Measurements from ENCODE around the gene DNAH3.
"Not testable (repeated sequence)": the region's sequence is repeated elsewhere in the genome, so short reads cannot be mapped to it uniquely, and the experiment has no call there.

DNAH3 gene

DNA sequence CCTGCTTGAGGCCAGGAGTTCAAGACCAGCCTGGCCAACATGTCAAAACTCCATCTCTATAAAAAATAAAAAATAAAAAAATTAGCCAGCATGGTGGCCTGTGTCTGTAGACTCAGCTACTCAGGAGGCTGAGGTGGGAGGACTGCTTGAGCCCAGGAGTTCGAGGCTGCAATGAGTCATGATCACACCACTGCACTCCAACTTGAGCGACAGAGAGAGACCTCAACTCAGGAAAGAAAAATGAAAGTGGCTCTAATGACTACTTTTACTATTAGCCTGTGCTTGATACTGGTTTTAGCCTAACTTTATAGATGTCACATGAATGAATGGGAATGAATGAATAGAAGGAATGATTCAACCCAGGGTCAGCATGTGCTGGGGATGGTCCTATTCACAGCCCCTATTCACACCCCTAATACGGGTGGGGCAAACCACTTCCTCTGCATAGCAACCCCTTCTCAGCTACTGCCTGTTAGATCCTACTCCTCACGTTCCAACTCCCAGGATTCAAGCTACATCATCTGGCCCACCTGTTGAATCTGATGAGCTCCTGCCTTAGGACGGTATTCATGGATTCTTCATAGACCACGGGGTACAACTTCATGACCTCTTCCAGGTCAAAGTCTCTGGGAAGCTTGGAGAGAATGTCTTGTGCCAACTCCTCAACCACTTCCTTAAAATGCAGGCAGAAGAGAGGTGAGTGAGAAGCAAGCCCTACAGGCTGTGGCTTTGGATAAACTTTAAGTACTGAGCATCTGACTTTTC is 209.6 kb downstream of the DNAH3 start:
- DNase-seq (ENCODE audit: insufficient read length): no peak
- no peak for TF ChIP-seq POLR2AphosphoS5 (IDR thresholded peaks at IDR 0.05; ENCODE audit: low read depth, low read length)
- no peak for TF ChIP-seq TAF1 (IDR thresholded peaks at IDR 0.05; ENCODE audit: borderline replicate concordance, low read depth, low read length)
- no peak for TF ChIP-seq POLR2A (IDR thresholded peaks at IDR 0.05; ENCODE audit: low read depth, low read length)
- FAIRE-seq: no peak

DNA sequence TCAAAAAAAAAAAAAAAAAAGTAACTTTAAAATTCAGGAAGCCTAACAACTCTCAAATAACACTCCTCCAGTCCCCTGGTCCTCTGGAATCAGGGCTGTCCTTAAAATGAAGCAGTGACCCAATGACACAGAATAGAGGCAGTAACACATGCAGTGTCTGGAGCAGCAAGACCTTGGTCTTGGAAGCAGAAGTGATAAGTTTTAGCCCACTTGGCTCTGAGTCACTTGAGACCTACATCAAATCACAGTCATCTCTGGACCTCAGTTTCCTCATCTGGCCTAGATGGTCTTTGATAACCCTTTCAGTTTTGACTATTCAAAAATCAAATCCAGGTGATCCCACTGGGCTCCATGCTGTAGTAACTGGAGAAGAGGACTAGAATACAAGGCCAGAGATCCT is 211.0 kb downstream of the DNAH3 start:
- TF ChIP-seq TAF1 (IDR thresholded peaks at IDR 0.05; ENCODE audit: borderline replicate concordance, low read depth, low read length) (no peak), POLR2AphosphoS5 (IDR thresholded peaks at IDR 0.05; ENCODE audit: low read depth, low read length) (no peak), POLR2A (IDR thresholded peaks at IDR 0.05; ENCODE audit: low read depth, low read length) (no peak)
- FAIRE-seq: no peak
- no peak for DNase-seq (ENCODE audit: insufficient read length)

DNA sequence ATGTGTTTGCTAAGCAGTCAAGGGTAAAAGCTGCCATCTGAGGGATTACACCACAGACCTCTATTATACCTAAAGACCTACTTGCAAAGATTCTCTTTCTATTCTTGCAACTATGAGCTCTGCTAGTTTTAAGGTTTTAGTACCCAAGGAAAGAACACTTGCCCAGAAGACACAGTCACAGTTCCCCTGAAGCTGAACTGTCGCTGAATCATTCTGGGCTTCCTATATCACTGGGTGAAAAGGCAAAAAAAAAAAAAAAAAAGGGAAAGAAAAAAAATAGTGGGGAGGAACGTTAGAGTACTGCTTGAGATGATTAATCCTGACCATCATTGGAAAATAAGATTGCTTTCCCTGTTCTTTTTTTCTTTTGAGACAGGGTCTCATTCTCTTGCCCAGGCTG is 212.2 kb downstream of the DNAH3 start:
- no peak for DNase-seq (ENCODE audit: insufficient read length)
- no peak for TF ChIP-seq POLR2A (IDR thresholded peaks at IDR 0.05; ENCODE audit: low read depth, low read length)
- no peak for TF ChIP-seq POLR2AphosphoS5 (IDR thresholded peaks at IDR 0.05; ENCODE audit: low read depth, low read length)
- TF ChIP-seq TAF1 (IDR thresholded peaks at IDR 0.05; ENCODE audit: borderline replicate concordance, low read depth, low read length): no peak
- FAIRE-seq: no peak

DNA sequence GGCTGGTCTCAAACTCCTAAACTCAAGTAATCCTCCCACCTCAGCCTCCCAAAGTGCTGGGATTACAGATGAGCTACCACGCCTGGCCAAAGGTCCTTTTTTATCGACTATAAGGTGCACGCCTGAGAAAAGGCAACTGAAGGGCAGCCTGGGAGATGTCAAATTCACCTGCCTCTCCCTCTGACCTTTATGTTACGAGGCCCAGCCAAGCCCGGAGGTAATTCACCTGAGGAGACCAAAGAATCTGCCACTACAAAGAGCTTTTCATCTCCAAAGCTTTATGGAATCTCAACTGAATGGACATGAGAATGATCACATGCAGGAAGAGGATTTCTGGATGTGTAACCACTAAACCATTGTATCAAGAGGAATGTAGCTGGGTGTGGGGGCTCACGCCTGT is 212.9 kb downstream of the DNAH3 start:
- TF ChIP-seq POLR2A (IDR thresholded peaks at IDR 0.05; ENCODE audit: low read depth, low read length) (no peak), POLR2AphosphoS5 (IDR thresholded peaks at IDR 0.05; ENCODE audit: low read depth, low read length) (no peak), TAF1 (IDR thresholded peaks at IDR 0.05; ENCODE audit: borderline replicate concordance, low read depth, low read length) (no peak)
- no peak for DNase-seq (ENCODE audit: insufficient read length)
- FAIRE-seq: no peak

DNA sequence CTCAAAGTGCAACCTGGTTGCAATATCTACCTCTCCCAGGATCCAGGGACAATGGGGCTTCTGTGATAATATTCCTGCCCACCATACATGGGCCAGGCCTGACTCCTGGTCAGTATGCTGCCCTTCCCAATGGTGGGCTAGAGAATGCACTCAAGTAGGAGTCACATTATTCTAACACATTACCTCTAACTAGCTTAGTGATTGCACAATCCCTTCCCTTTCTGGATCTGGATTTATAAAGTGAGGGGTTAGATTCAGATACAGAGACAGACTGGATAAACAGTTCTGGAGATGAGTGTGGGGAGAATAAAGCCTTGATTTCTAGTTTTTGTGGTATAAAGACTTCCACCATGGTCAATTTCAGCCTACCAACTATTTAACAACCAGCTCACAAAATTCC is 217.1 kb downstream of the DNAH3 start:
- no peak for FAIRE-seq
- no peak for TF ChIP-seq TAF1 (IDR thresholded peaks at IDR 0.05; ENCODE audit: borderline replicate concordance, low read depth, low read length)
- no peak for TF ChIP-seq POLR2AphosphoS5 (IDR thresholded peaks at IDR 0.05; ENCODE audit: low read depth, low read length)
- no peak for TF ChIP-seq POLR2A (IDR thresholded peaks at IDR 0.05; ENCODE audit: low read depth, low read length)
- DNase-seq (ENCODE audit: insufficient read length): no peak

DNA sequence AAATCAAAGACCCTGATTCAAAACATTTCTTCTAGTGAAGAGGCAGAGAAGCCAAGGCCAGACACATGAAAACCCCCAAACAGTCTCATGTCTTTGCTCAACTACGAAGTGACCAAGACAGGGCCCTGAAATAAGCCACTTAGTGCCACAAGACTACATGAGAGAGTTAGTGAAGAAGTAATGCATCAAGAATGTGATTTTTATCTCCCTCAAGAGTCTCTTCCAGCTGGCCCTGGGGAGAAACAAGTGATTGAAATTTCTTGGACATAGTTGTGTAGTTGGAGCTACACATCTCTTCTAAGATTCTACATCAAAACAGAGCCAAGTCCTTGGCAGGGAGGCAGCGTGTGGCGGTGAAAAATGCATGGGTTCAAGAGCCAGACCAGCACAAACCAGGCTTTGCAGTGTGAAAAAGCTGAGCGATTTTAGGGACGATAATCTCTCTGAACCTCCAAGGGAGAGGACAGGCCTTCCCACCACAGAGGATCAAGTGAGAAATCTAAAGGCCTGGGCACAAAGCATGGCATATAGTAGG is 219.5 kb downstream of the DNAH3 start:
- FAIRE-seq: no peak
- DNase-seq (ENCODE audit: insufficient read length): no peak
- TF ChIP-seq POLR2A (IDR thresholded peaks at IDR 0.05; ENCODE audit: low read depth, low read length): no peak
- TF ChIP-seq POLR2AphosphoS5 (IDR thresholded peaks at IDR 0.05; ENCODE audit: low read depth, low read length): no peak
- no peak for TF ChIP-seq TAF1 (IDR thresholded peaks at IDR 0.05; ENCODE audit: borderline replicate concordance, low read depth, low read length)

DNA sequence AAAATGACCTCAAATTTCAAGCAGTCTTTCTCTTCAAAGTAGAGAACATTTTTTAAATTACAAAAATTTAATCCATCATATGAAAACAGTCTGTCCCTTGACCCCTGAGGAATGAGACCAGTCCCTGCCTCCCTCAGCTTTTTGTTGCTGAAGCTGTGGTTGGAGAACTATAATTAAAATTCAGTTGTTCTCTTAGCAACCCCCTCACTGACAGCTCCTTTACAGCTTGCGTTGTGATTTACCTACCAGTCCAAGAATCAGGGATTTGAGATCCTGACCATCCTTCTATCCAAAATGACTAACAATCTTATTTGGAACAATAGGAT is 220.3 kb downstream of the DNAH3 start:
- FAIRE-seq: no peak
- no peak for DNase-seq (ENCODE audit: insufficient read length)
- TF ChIP-seq POLR2A (IDR thresholded peaks at IDR 0.05; ENCODE audit: low read depth, low read length) (no peak), POLR2AphosphoS5 (IDR thresholded peaks at IDR 0.05; ENCODE audit: low read depth, low read length) (no peak), TAF1 (IDR thresholded peaks at IDR 0.05; ENCODE audit: borderline replicate concordance, low read depth, low read length) (no peak)

DNA sequence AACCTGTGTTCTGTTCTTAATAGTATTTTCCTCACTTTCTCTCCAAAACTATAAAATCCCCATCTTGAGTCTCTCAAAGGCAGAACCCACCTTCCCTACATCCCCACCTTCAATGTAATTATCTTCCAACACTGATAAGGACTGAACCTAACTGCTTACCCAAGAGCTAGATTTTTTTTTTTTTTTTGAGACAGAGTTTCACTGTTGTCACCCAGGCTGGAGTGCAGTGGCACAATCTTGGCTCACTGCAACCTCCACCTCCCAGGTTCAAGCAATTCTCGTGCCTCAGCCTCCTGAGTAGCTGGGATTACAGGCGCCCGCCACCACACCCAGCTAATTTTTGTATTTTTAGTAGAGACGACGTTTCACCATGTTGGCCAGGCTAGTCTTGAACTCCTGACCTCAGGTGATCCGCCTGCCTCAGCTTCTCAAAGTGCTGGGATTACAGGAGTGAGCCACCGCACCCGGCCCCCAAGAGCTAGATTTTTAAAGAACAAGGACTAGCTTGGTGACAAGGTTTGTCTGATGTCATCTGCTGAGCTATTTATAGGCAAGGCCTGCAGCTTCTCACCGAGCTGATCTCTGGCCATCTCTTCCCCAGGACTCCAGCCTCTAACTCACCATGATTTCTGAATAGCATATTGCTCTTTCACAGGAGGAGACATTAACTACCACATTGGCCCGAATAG is 220.8 kb downstream of the DNAH3 start:
- FAIRE-seq; DNase-seq (ENCODE audit: insufficient read length): not testable (repeated sequence)

DNA sequence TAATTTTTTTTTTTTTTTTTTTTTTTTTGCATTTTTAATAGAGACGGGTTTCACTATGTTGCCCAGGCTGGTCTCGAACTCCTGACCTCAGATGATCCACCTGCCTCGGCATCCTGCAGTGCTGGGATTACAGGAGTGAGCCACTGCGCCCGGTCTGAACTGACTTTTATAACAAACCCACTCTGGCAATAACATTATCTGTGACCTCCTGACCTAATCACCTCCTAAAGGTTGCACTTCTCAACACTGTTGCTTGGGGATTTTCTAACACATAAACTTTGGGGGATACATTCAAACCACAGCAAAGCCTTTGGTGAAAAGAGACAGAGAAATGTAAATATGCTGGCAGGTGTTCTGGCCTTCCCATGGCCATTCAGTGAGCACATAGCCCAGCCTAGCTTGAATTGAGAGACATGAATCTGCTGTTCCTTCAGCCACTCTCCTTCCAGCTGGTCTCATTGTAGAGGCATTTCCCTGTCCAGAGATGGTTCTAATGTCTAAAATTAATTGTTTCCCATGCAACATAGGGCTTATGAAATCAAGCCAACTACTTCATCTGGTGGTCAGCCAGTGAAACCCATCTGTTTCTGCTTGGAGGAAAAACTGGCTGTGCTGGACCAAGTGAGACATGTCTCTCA is 221.8 kb downstream of the DNAH3 start:
- no peak for FAIRE-seq
- TF ChIP-seq TAF1 (IDR thresholded peaks at IDR 0.05; ENCODE audit: borderline replicate concordance, low read depth, low read length) (no peak), POLR2AphosphoS5 (IDR thresholded peaks at IDR 0.05; ENCODE audit: low read depth, low read length) (no peak), POLR2A (IDR thresholded peaks at IDR 0.05; ENCODE audit: low read depth, low read length) (no peak)
- DNase-seq (ENCODE audit: insufficient read length): no peak

DNA sequence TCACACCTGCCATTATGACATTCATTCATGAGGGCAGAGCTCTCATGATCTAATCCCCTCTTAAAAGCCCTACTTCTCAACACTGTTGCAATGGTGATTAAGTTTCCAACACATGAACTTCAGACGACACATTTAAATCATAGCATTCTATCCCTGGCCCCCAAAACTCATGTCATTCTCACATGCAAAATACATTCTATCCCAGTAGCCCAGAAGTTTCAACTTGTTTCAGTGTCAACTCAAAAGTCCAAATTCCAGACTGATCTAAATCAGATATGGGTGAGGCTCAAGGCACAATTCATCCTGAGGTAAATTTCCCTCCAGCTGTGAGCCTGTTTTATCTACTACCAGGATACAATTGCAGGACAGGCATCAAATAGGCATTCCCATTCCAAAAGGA is 224.9 kb downstream of the DNAH3 start:
- no peak for TF ChIP-seq POLR2A (IDR thresholded peaks at IDR 0.05; ENCODE audit: low read depth, low read length)
- no peak for TF ChIP-seq TAF1 (IDR thresholded peaks at IDR 0.05; ENCODE audit: borderline replicate concordance, low read depth, low read length)
- TF ChIP-seq POLR2AphosphoS5 (IDR thresholded peaks at IDR 0.05; ENCODE audit: low read depth, low read length): no peak
- no peak for DNase-seq (ENCODE audit: insufficient read length)
- no peak for FAIRE-seq

DNA sequence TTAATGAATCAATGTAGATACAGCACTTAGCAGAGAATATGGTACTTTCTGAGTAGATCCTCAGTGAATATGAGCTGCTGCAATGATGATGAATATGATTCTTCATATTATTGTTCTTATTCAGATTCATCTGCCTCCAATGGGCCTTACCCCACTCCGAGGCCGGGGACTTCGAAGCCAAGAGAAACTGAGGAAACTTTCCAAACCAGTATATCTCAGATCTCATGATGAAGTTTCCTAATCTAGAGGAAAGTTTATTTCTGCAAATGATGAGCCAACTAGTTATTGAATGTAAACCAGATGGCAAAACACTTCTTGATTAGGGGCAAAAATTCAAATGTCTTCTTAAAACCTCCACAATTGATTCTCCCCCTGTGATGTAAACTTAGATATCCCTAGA is 226.8 kb downstream of the DNAH3 start:
- no peak for FAIRE-seq
- DNase-seq (ENCODE audit: insufficient read length): no peak
- TF ChIP-seq POLR2A (IDR thresholded peaks at IDR 0.05; ENCODE audit: low read depth, low read length): no peak
- TF ChIP-seq POLR2AphosphoS5 (IDR thresholded peaks at IDR 0.05; ENCODE audit: low read depth, low read length): no peak
- no peak for TF ChIP-seq TAF1 (IDR thresholded peaks at IDR 0.05; ENCODE audit: borderline replicate concordance, low read depth, low read length)

DNA sequence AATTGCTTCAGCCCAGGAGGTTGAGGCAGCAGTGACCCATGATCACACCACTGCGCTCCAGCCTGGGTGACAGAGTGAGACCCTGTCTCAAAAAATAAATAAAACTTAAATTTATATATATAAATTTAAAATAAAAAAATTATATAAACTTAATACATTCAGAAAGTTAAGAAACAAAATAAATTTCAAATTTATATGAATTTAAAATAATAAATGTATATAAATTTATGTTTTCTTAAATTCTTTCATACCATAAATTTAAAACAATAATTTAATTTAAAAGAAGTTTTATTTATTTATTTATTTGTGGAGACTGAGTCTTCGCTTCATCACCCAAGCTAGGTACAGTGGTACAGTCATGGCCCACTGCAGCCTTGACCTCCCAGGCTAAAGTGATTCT is 229.8 kb downstream of the DNAH3 start:
- TF ChIP-seq TAF1 (IDR thresholded peaks at IDR 0.05; ENCODE audit: borderline replicate concordance, low read depth, low read length): no peak
- TF ChIP-seq POLR2A (IDR thresholded peaks at IDR 0.05; ENCODE audit: low read depth, low read length): no peak
- TF ChIP-seq POLR2AphosphoS5 (IDR thresholded peaks at IDR 0.05; ENCODE audit: low read depth, low read length): no peak
- DNase-seq (ENCODE audit: insufficient read length): no peak
- FAIRE-seq: no peak
